Astrocyte of the spinal cord (primary cell): Measurements from ENCODE around the gene CBFA2T3.

Source experiments
- DNase-seq: peaks from one replicate; pipeline ENCODE4 v3.0.0; 2011; ENCODE audit warnings: low read depth, low spot score
- H3K4me3 ChIP-seq: 2 replicates; pipeline ENCODE4 v1.5.1; 2011; ENCODE audit warnings: low read depth, mild to moderate bottlenecking, low read length, moderate library complexity
- CTCF ChIP-seq: IDR thresholded peaks from 2 replicates; pipeline ENCODE4 v1.5.1; 2012; ENCODE audit warnings: low read depth, mild to moderate bottlenecking, low read length, inconsistent platforms
- in situ Hi-C: cut with HindIII; loops from 2 replicates; pipeline ENCODE4 v1.10.0; 2017; ENCODE audit warnings: low sequenced_read_pairs

CBFA2T3 gene

GRCh38 chr16:89001117-89002027 lies 24.4 kb upstream of the CBFA2T3 start:
- H3K4me3 ChIP-seq = no peak overlapping the region
- in situ Hi-C loops = no loop called here
- no peak for DNase-seq
- TF ChIP-seq CTCF = no peak

- TF ChIP-seq CTCF = no peak
- no peak for DNase-seq
- in situ Hi-C loops = no loop called here
- no peak overlapping the region for H3K4me3 ChIP-seq
These were observed 23.4 kb upstream of the CBFA2T3 start for GRCh38 chr16:89000207-89000959.

GRCh38 chr16:88999457-89000206 lies 22.6 kb upstream of the CBFA2T3 start:
- no peak for TF ChIP-seq CTCF
- H3K4me3 ChIP-seq = no peak overlapping the region
- no peak for DNase-seq
- in situ Hi-C loops = no loop called here

- DNase-seq = no peak
- no peak for TF ChIP-seq CTCF
- H3K4me3 ChIP-seq = no peak overlapping the region
- in situ Hi-C loops = no loop called here
These were observed 18.9 kb upstream of the CBFA2T3 start for GRCh38 chr16:88995746-88996535.

- TF ChIP-seq CTCF = no peak
- no peak for DNase-seq
- in situ Hi-C loops = no loop called here
- no peak overlapping the region for H3K4me3 ChIP-seq
These were observed 18.2 kb upstream of the CBFA2T3 start for GRCh38 chr16:88995194-88995593.
